Smooth muscle cell (in vitro differentiated cells): ENCODE results near the gene SPACA9. TPM values are rescaled to one million over a fixed set of nuclear protein-coding genes. Genes with fewer than 3 reads are reported as not detected.

ENCODE experiments used
- DNase-seq: peaks from one replicate; lab custom pipeline; 2025; ENCODE audit not compliant: unreplicated experiment; lab: John Stamatoyannopoulos, UW
- H2AFZ ChIP-seq: fragments of 200-600 bp; sonication (generic); 2 replicates; pipeline ENCODE4 v1.6.0; 2016; ENCODE audit warnings: antibody characterized with exemption, low read depth, mild to moderate bottlenecking
- H3F3A ChIP-seq: fragments of 200-600 bp; sonication (generic); 2 replicates; pipeline ENCODE4 v1.6.0; 2017; ENCODE audit warnings: antibody characterized with exemption, low read depth
- H3K27ac ChIP-seq: fragments of 200-600 bp; sonication (generic); 2 replicates; pipeline ENCODE4 v1.5.1; 2016; ENCODE audit warnings: low read depth, mild to moderate bottlenecking
- H3K27me3 ChIP-seq: fragments of 200-600 bp; sonication (generic); 2 replicates; pipeline ENCODE4 v1.6.1; 2016; ENCODE audit warnings: low read depth, mild to moderate bottlenecking
- H3K36me3 ChIP-seq: fragments of 200-600 bp; sonication (generic); 2 replicates; pipeline ENCODE4 v1.5.1; 2016; ENCODE audit warnings: low read depth
- H3K4me1 ChIP-seq: fragments of 200-600 bp; sonication (generic); 2 replicates; pipeline ENCODE4 v1.5.1; 2016; ENCODE audit warnings: low read depth
- H3K4me2 ChIP-seq: fragments of 200-600 bp; sonication (generic); 2 replicates; pipeline ENCODE4 v1.6.0; 2016; ENCODE audit warnings: mild to moderate bottlenecking
- H3K4me3 ChIP-seq: fragments of 200-600 bp; sonication (generic); 2 replicates; pipeline ENCODE4 v1.5.1; 2016; ENCODE audit warnings: mild to moderate bottlenecking
- H3K79me2 ChIP-seq: fragments of 200-600 bp; sonication (generic); 2 replicates; pipeline ENCODE4 v1.6.0; 2016; ENCODE audit warnings: low read depth, mild to moderate bottlenecking
- H3K9ac ChIP-seq: fragments of 200-600 bp; sonication (generic); 2 replicates; pipeline ENCODE4 v1.6.0; 2016; ENCODE audit warnings: low read depth
- H3K9me3 ChIP-seq: fragments of 200-600 bp; sonication (generic); replicated peaks from 2 replicates; pipeline ENCODE4 v1.5.1; 2016; ENCODE audit warnings: low read depth
- H4K20me1 ChIP-seq: fragments of 200-600 bp; sonication (generic); 2 replicates; pipeline ENCODE4 v1.6.0; 2016; ENCODE audit warnings: low read depth
- CTCF ChIP-seq: fragments of 200-600 bp; sonication (generic); IDR thresholded peaks from 2 replicates; pipeline ENCODE4 v1.5.1; 2017; ENCODE audit warnings: borderline replicate concordance, mild to moderate bottlenecking, antibody characterized with exemption; ENCODE audit not compliant: insufficient read depth, poor library complexity, severe bottlenecking
- WGBS: methylation state at CpG from one replicate; pipeline ENCODE4 v1.1.7; 2016; ENCODE audit warnings: low lambda C conversion rate; 5-methylcytosine and 5-hydroxymethylcytosine counted together
- polyA plus RNA-seq: library from polyadenylated mRNA; unstranded; fragments of >200 nt; fragmentation: Nextera tagmentation; extraction: Ambion mirVana; gene quantifications from 2 replicates; pipeline ENCODE4 v1.2.1, GENCODE V29; 2016
- total RNA-seq: library from RNA; depleted of rRNA; stranded (reverse); fragments of >200 nt; gene quantifications from 2 replicates; pipeline ENCODE4 v1.2.3, GENCODE V29; 2014

Gene SPACA9
- total and polyA plus RNA-seq, 2 experiments from 2014 or later = 0.99 to 8.9 TPM

- Histone ChIP-seq H3K4me2 (peak overlapping the region; percentile 10), H3K79me2 (no peaks in the 10 kb centered on the region), H3K27ac (no peak overlapping the region), H3F3A (no peaks in the 10 kb centered on the region), H3K4me3 (no peak overlapping the region), H3K9ac (no peak overlapping the region), H3K36me3 (no peaks in the 10 kb centered on the region), H2AFZ (no peak overlapping the region), H3K4me1 (peaks cover 11% of the 10 kb centered on the region), H4K20me1 (no peaks in the 10 kb centered on the region), H3K9me3 (no peaks in the 10 kb centered on the region), H3K27me3 (no peaks in the 10 kb centered on the region)
- peak; percentile 14 for DNase-seq
- TF ChIP-seq CTCF = no peak
- WGBS = 69% methylated on average over 8 of the region's 8 CpGs
These were observed 21.7 kb upstream of the SPACA9 start for GRCh38 chr9:132857031-132857430.

GRCh38 chr9:132857616-132858342 lies 20.9 kb upstream of the SPACA9 start:
- Histone ChIP-seq H3K27me3 (no peaks in the 10 kb centered on the region), H3F3A (no peaks in the 10 kb centered on the region), H3K36me3 (no peaks in the 10 kb centered on the region), H3K4me3 (no peak overlapping the region), H3K9ac (no peak overlapping the region), H2AFZ (no peak overlapping the region), H3K79me2 (no peaks in the 10 kb centered on the region), H4K20me1 (no peaks in the 10 kb centered on the region), H3K27ac (no peak overlapping the region), H3K4me1 (peaks cover 11% of the 10 kb centered on the region), H3K9me3 (no peaks in the 10 kb centered on the region), H3K4me2 (peak overlapping the region; percentile 10)
- 75% methylated on average over 24 of the region's 24 CpGs for WGBS
- DNase-seq = no peak
- no peak for TF ChIP-seq CTCF

- no peaks in the 10 kb centered on the region for H3K36me3 ChIP-seq
- no peaks in the 10 kb centered on the region for H3K9me3 ChIP-seq
- H2AFZ ChIP-seq = no peak overlapping the region
- H3K27me3 ChIP-seq = no peaks in the 10 kb centered on the region
- H3K9ac ChIP-seq = no peak overlapping the region
- H3F3A ChIP-seq = no peaks in the 10 kb centered on the region
- H3K4me3 ChIP-seq = no peak overlapping the region
- no peak overlapping the region for H3K4me2 ChIP-seq
- no peak for TF ChIP-seq CTCF
- no peak overlapping the region for H3K27ac ChIP-seq
- no peaks in the 10 kb centered on the region for H3K79me2 ChIP-seq
- H3K4me1 ChIP-seq = peaks cover 11% of the 10 kb centered on the region
- 77% methylated on average over 6 of the region's 7 CpGs for WGBS
- DNase-seq = no peak
- H4K20me1 ChIP-seq = no peaks in the 10 kb centered on the region
These were observed 19.9 kb upstream of the SPACA9 start for GRCh38 chr9:132858751-132859150.

- peaks cover 11% of the 10 kb centered on the region for H3K4me1 ChIP-seq
- no peak for DNase-seq
- H3K27ac ChIP-seq = no peak overlapping the region
- no peaks in the 10 kb centered on the region for H3F3A ChIP-seq
- no peak for TF ChIP-seq CTCF
- H3K9ac ChIP-seq = no peak overlapping the region
- H3K79me2 ChIP-seq = no peaks in the 10 kb centered on the region
- H3K4me3 ChIP-seq = no peak overlapping the region
- no peaks in the 10 kb centered on the region for H4K20me1 ChIP-seq
- H3K9me3 ChIP-seq = no peaks in the 10 kb centered on the region
- H2AFZ ChIP-seq = no peak overlapping the region
- no peaks in the 10 kb centered on the region for H3K36me3 ChIP-seq
- H3K27me3 ChIP-seq = no peaks in the 10 kb centered on the region
- H3K4me2 ChIP-seq = no peak overlapping the region
- 51% methylated on average over 3 of the region's 3 CpGs for WGBS
These were observed 17.0 kb upstream of the SPACA9 start for GRCh38 chr9:132861666-132862065.
